HG02870 (cell line): ENCODE results near the gene ERG28.

Source experiments
- ATAC-seq: cut with Tn5 transposase; IDR thresholded peaks from one replicate; pipeline ENCODE4 v1.9.1; 2021; ENCODE audit warnings: mild to moderate bottlenecking, moderate library complexity; ENCODE audit not compliant: unreplicated experiment

The ERG28 gene

GRCh38 chr14:75660238-75660629 is 442 bp downstream of the ERG28 start:
- ATAC-seq: no peak

GRCh38 chr14:75658957-75659356 is 1.7 kb downstream of the ERG28 start:
- ATAC-seq: no peak

GRCh38 chr14:75657331-75657730 is 3.3 kb downstream of the ERG28 start:
- ATAC-seq: no peak

GRCh38 chr14:75655235-75655634 is 5.4 kb downstream of the ERG28 start:
- ATAC-seq: no peak

- ATAC-seq: peak; percentile 53
Measured at GRCh38 chr14:75654127-75654732, 6.4 kb downstream of the ERG28 start.

GRCh38 chr14:75653563-75653962 is 7.1 kb downstream of the ERG28 start:
- no peak for ATAC-seq

- ATAC-seq: no peak
Measured at GRCh38 chr14:75650253-75651058, 10.2 kb downstream of the ERG28 start.

GRCh38 chr14:75649773-75650172 is 10.9 kb downstream of the ERG28 start:
- ATAC-seq: no peak

GRCh38 chr14:75649337-75649736 is 11.3 kb downstream of the ERG28 start:
- no peak for ATAC-seq

GRCh38 chr14:75648066-75648838 is 12.4 kb downstream of the ERG28 start:
- ATAC-seq: no peak

- no peak for ATAC-seq
Measured at GRCh38 chr14:75647640-75648039, 13.0 kb downstream of the ERG28 start.

GRCh38 chr14:75646762-75647161 is 13.9 kb downstream of the ERG28 start:
- ATAC-seq: no peak

GRCh38 chr14:75645056-75645455 is 15.6 kb downstream of the ERG28 start:
- no peak for ATAC-seq

GRCh38 chr14:75643985-75644384 is 16.7 kb downstream of the ERG28 start:
- no peak for ATAC-seq

GRCh38 chr14:75640876-75641275 is 19.8 kb downstream of the ERG28 start:
- no peak for ATAC-seq

- ATAC-seq: no peak
Measured at GRCh38 chr14:75636100-75636692, 24.5 kb downstream of the ERG28 start.

- no peak for ATAC-seq
Measured at GRCh38 chr14:75634848-75635247, 25.8 kb downstream of the ERG28 start.

GRCh38 chr14:75631453-75631831 is 29.2 kb downstream of the ERG28 start:
- ATAC-seq: no peak

- ATAC-seq: no peak
Measured at GRCh38 chr14:75630695-75631452, 29.8 kb downstream of the ERG28 start.

- no peak for ATAC-seq
Measured at GRCh38 chr14:75628816-75629215, 31.9 kb downstream of the ERG28 start.

GRCh38 chr14:75627406-75627805 is 33.3 kb downstream of the ERG28 start:
- no peak for ATAC-seq
